ENCODE data around the gene BCL7C. TPM values are rescaled to one million over a fixed set of nuclear protein-coding genes. Genes with fewer than 3 reads are reported as not detected.

The BCL7C gene
- total RNA-seq, 1 experiment from 2014 or later, result 28.2 TPM

- no peaks in the 10 kb centered on the region for H3K9me3 ChIP-seq (ENCODE audit: low read depth, low read length, poor library complexity, severe bottlenecking)
- H3K4me1 ChIP-seq (ENCODE audit: insufficient read depth, low read length, poor library complexity, severe bottlenecking), result peaks cover 3% of the 10 kb centered on the region
- no peaks in the 10 kb centered on the region for H3K36me3 ChIP-seq (ENCODE audit: insufficient read depth, low read length, poor library complexity, severe bottlenecking)
- TF ChIP-seq EZH2 (IDR thresholded peaks at IDR 0.05; ENCODE audit: borderline replicate concordance, low read depth, low read length, poor library complexity, severe bottlenecking) (no peak), CTCF (conservative IDR thresholded peaks at IDR 0.05; ENCODE audit: low read depth, low read length) (no peak)
- no peak overlapping the region for H3K4me3 ChIP-seq (ENCODE audit: low read depth, low read length, poor library complexity, severe bottlenecking)
- ChIA-PET CTCF (interaction anchor here (0.7 kb wide), 1 partner anchor 221 kb away, joined by 4 read pairs; no protein-coding TSS in a partner anchor), POLR2A (ENCODE audit: low non-redundant PET) (interaction anchor here (0.6 kb wide), 1 partner anchor 559 kb away, joined by 3 read pairs; no protein-coding TSS in a partner anchor)
- no peaks in the 10 kb centered on the region for H3K27me3 ChIP-seq (replicated peaks; ENCODE audit: insufficient read depth, low read depth, low read length, poor library complexity)
- intact Hi-C loops (cut with micrococcal nuclease; ENCODE audit: unreplicated experiment), result no loop called here
- no peak for DNase-seq (ENCODE audit: low spot score)
- no peak overlapping the region for H3K27ac ChIP-seq (ENCODE audit: low read depth, low read length, poor library complexity, severe bottlenecking)
- no TSS peak for BruUV-seq (replicated peaks)
Observed at GRCh38 chr16:30918614-30919013, 24.7 kb upstream of the BCL7C start.

- Histone ChIP-seq H3K4me1 (ENCODE audit: insufficient read depth, low read length, poor library complexity, severe bottlenecking) (no peaks in the 10 kb centered on the region), H3K4me3 (ENCODE audit: low read depth, low read length, poor library complexity, severe bottlenecking) (no peak overlapping the region), H3K27me3 (replicated peaks; ENCODE audit: insufficient read depth, low read depth, low read length, poor library complexity) (no peaks in the 10 kb centered on the region), H3K36me3 (ENCODE audit: insufficient read depth, low read length, poor library complexity, severe bottlenecking) (no peaks in the 10 kb centered on the region), H3K27ac (ENCODE audit: low read depth, low read length, poor library complexity, severe bottlenecking) (no peak overlapping the region), H3K9me3 (ENCODE audit: low read depth, low read length, poor library complexity, severe bottlenecking) (no peaks in the 10 kb centered on the region)
- BruUV-seq (replicated peaks), result no TSS peak
- TF ChIP-seq CTCF (conservative IDR thresholded peaks at IDR 0.05; ENCODE audit: low read depth, low read length) (no peak), EZH2 (IDR thresholded peaks at IDR 0.05; ENCODE audit: borderline replicate concordance, low read depth, low read length, poor library complexity, severe bottlenecking) (no peak)
- intact Hi-C loops (cut with micrococcal nuclease; ENCODE audit: unreplicated experiment), result no loop called here
- CTCF ChIA-PET, result no interaction called here
- POLR2A ChIA-PET (ENCODE audit: low non-redundant PET), result no interaction called here
- DNase-seq (ENCODE audit: low spot score), result no peak
Observed at GRCh38 chr16:30914830-30915229, 21.0 kb upstream of the BCL7C start.

- H3K36me3 ChIP-seq (ENCODE audit: insufficient read depth, low read length, poor library complexity, severe bottlenecking), result no peaks in the 10 kb centered on the region
- intact Hi-C loops (cut with micrococcal nuclease; ENCODE audit: unreplicated experiment), result no loop called here
- no peaks in the 10 kb centered on the region for H3K4me1 ChIP-seq (ENCODE audit: insufficient read depth, low read length, poor library complexity, severe bottlenecking)
- BruUV-seq (replicated peaks), result no TSS peak
- no peak overlapping the region for H3K4me3 ChIP-seq (ENCODE audit: low read depth, low read length, poor library complexity, severe bottlenecking)
- no peaks in the 10 kb centered on the region for H3K9me3 ChIP-seq (ENCODE audit: low read depth, low read length, poor library complexity, severe bottlenecking)
- no peak for DNase-seq (ENCODE audit: low spot score)
- H3K27ac ChIP-seq (ENCODE audit: low read depth, low read length, poor library complexity, severe bottlenecking), result no peak overlapping the region
- no peaks in the 10 kb centered on the region for H3K27me3 ChIP-seq (replicated peaks; ENCODE audit: insufficient read depth, low read depth, low read length, poor library complexity)
- TF ChIP-seq EZH2 (IDR thresholded peaks at IDR 0.05; ENCODE audit: borderline replicate concordance, low read depth, low read length, poor library complexity, severe bottlenecking) (no peak), CTCF (conservative IDR thresholded peaks at IDR 0.05; ENCODE audit: low read depth, low read length) (no peak)
- ChIA-PET CTCF (no interaction called here), POLR2A (ENCODE audit: low non-redundant PET) (no interaction called here)
Observed at GRCh38 chr16:30912794-30913412, 19.0 kb upstream of the BCL7C start.
